CD8-positive, alpha-beta memory T cell (primary cell): ENCODE measurements around the gene GIMAP2. TPM values are rescaled to one million over a fixed set of nuclear protein-coding genes. Genes with fewer than 3 reads are reported as not detected.

Experiments
- CTCF ChIA-PET: fragments of 350-600 bp; sonication (Branson Sonifier 250); formaldehyde crosslinking; loops from one replicate; lab custom pipeline; 2021; ENCODE audit warnings: antibody characterized with exemption; lab: Charles Lee
- POLR2A ChIA-PET: fragments of 350-600 bp; sonication (Branson Sonifier 250); formaldehyde crosslinking; loops from one replicate; lab custom pipeline; 2021; ENCODE audit warnings: antibody characterized with exemption; lab: Charles Lee
- DNase-seq, 5 donors: peaks; one replicate each; pipeline versions ENCODE4 v3.0.0 to v3.0.0-alpha.2; 2020 to 2022; ENCODE audit warnings: mixed read lengths in 1 of 5
- H3K27ac ChIP-seq: one replicate; pipeline ENCODE4 v1.7.0; 2013; ENCODE audit warnings: low read depth, mild to moderate bottlenecking, low read length, moderate library complexity
- H3K27me3 ChIP-seq: 2 replicates; pipeline ENCODE4 v1.7.0; 2013; ENCODE audit warnings: low read length, mild to moderate bottlenecking; ENCODE audit not compliant: insufficient read depth, poor library complexity, severe bottlenecking
- H3K36me3 ChIP-seq: 2 replicates; pipeline ENCODE4 v1.7.0; 2013; ENCODE audit warnings: mild to moderate bottlenecking, low read length, moderate library complexity; ENCODE audit not compliant: insufficient read depth
- H3K4me1 ChIP-seq: 2 replicates; pipeline ENCODE4 v1.7.0; 2013; ENCODE audit warnings: mild to moderate bottlenecking, low read length, moderate library complexity; ENCODE audit not compliant: insufficient read depth
- H3K4me3 ChIP-seq: 2 replicates; pipeline ENCODE4 v1.7.0; 2013; ENCODE audit warnings: mild to moderate bottlenecking, low read length
- H3K9me3 ChIP-seq: 2 replicates; pipeline ENCODE4 v1.7.0; 2013; ENCODE audit warnings: mild to moderate bottlenecking, low read length
- H3K27ac Mint-ChIP-seq, 8 donors: one replicate each; pipeline ENCODE4 v1.8.0; 2020 to 2021; ENCODE audit warnings: mixed read lengths in 8 of 8, mild to moderate bottlenecking in 6 of 8, inconsistent platforms in 3 of 8, moderate library complexity in 3 of 8
- H3K27me3 Mint-ChIP-seq, 2 donors: one replicate each; pipeline ENCODE4 v1.8.0; 2020 to 2021; ENCODE audit warnings: mixed read lengths in 2 of 2, mild to moderate bottlenecking in 1 of 2, moderate library complexity in 1 of 2
- H3K36me3 Mint-ChIP-seq, 3 donors: one replicate each; pipeline ENCODE4 v1.8.0; 2020 to 2021; ENCODE audit warnings: mixed read lengths in 3 of 3, inconsistent platforms in 1 of 3, mild to moderate bottlenecking in 1 of 3
- H3K4me1 Mint-ChIP-seq, 3 donors: one replicate each; pipeline ENCODE4 v1.8.0; 2020 to 2021; ENCODE audit warnings: mixed read lengths in 3 of 3, inconsistent platforms in 1 of 3, mild to moderate bottlenecking in 1 of 3
- H3K4me3 Mint-ChIP-seq, 7 donors: one replicate each; pipeline ENCODE4 v1.8.0; 2020 to 2021; ENCODE audit warnings: mixed read lengths in 7 of 7, mild to moderate bottlenecking in 6 of 7, moderate library complexity in 4 of 7, inconsistent platforms in 2 of 7
- H3K9me3 Mint-ChIP-seq, 5 donors: one replicate each; pipeline ENCODE4 v1.8.0; 2020 to 2022; ENCODE audit warnings: mixed read lengths in 5 of 5, mild to moderate bottlenecking in 3 of 5, moderate library complexity in 2 of 5, inconsistent platforms in 1 of 5
- polyA plus RNA-seq: library from polyadenylated mRNA; unstranded; fragments of 300-500 nt; fragmentation: Illumina TruSeq; gene quantifications from one replicate; pipeline ENCODE4 v1.2.3, GENCODE V29; 2021
- total RNA-seq, 2 experiments: library from RNA; stranded (reverse); gene quantifications; one replicate each; pipeline ENCODE4 v1.2.3, GENCODE V29; 2021

GIMAP2 gene
- total and polyA plus RNA-seq, 3 experiments from 2014 or later = 40.4 to 88.0 (median 42.9) TPM

GRCh38 chr7:150732786-150733481, 47.4 kb downstream of the GIMAP2 start:
- no peak for DNase-seq
- no peaks in the 10 kb centered on the region for H3K27me3 ChIP-seq
- H3K4me3 Mint-ChIP-seq = peak overlapping the region; percentile 49 to 81 (median 68)
- no peaks in the 10 kb centered on the region for H3K27me3 Mint-ChIP-seq
- H3K4me1 ChIP-seq = peaks cover 76% of the 10 kb centered on the region
- H3K36me3 Mint-ChIP-seq = peaks cover 3 to 21% (median 21%) of the 10 kb centered on the region in 3 donors
- POLR2A ChIA-PET = interaction anchor here (0.9 to 3.8 kb wide), 13 partner anchors 10 to 282 kb away, joined by 3 to 31 read pairs (median 4); partner anchors contain the start of genes GIMAP1 and GIMAP2
- H3K9me3 ChIP-seq = peaks cover 3% of the 10 kb centered on the region
- H3K27ac Mint-ChIP-seq = peak overlapping the region; percentile 73 to 99 (median 96)
- H3K9me3 Mint-ChIP-seq = peaks cover 8 to 12% (median 11%) of the 10 kb centered on the region in 5 donors
- peaks cover 76 to 87% (median 82%) of the 10 kb centered on the region in 3 donors for H3K4me1 Mint-ChIP-seq
- peak overlapping the region; percentile 22 for H3K27ac ChIP-seq
- peaks cover under 1% of the 10 kb centered on the region for H3K36me3 ChIP-seq
- H3K4me3 ChIP-seq = peak overlapping the region; percentile 45
- CTCF ChIA-PET = interaction anchor here (1.0 to 2.3 kb wide), 12 partner anchors 8 to 284 kb away, joined by 3 to 12 read pairs (median 6); partner anchors contain the start of gene GIMAP1

GRCh38 chr7:150733482-150734095, 48.1 kb downstream of the GIMAP2 start:
- Histone ChIP-seq H3K9me3 (no peaks in the 10 kb centered on the region), H3K27me3 (no peaks in the 10 kb centered on the region), H3K27ac (no peak overlapping the region), H3K36me3 (peaks cover 7% of the 10 kb centered on the region), H3K4me1 (peaks cover 76% of the 10 kb centered on the region), H3K4me3 (peak overlapping the region; percentile 8)
- Mint-ChIP-seq H3K9me3 (peaks cover 4 to 5% (median 5%) of the 10 kb centered on the region in 5 donors), H3K4me3 (peak overlapping the region; percentile 49 to 95 (median 68)), H3K27ac (peak overlapping the region; percentile 73 to 99 (median 96)), H3K4me1 (peaks cover 74 to 81% (median 78%) of the 10 kb centered on the region in 3 donors), H3K27me3 (no peaks in the 10 kb centered on the region), H3K36me3 (peaks cover 8 to 22% (median 21%) of the 10 kb centered on the region in 3 donors)
- ChIA-PET CTCF (interaction anchor here (1.1 to 2.3 kb wide), 10 partner anchors 8 to 285 kb away, joined by 3 to 12 read pairs (median 6); partner anchors contain the start of gene GIMAP1), POLR2A (interaction anchor here (0.9 to 3.8 kb wide), 10 partner anchors 10 to 278 kb away, joined by 3 to 31 read pairs (median 4); partner anchors contain the start of genes GIMAP1 and GIMAP2)
- no peak for DNase-seq

- CTCF ChIA-PET = interaction anchor here (1.3 kb wide), 1 partner anchor 9 kb away, joined by 3 read pairs; no protein-coding TSS in a partner anchor
- Histone ChIP-seq H3K27ac (no peak overlapping the region), H3K9me3 (no peaks in the 10 kb centered on the region), H3K36me3 (peaks cover 14% of the 10 kb centered on the region), H3K27me3 (no peaks in the 10 kb centered on the region), H3K4me3 (no peak overlapping the region), H3K4me1 (peaks cover 76% of the 10 kb centered on the region)
- peak overlapping the region; percentile 22 to 99 (median 91) for H3K4me3 Mint-ChIP-seq
- H3K9me3 Mint-ChIP-seq = no peaks in the 10 kb centered on the region
- peak overlapping the region; percentile 73 to 99 (median 96) for H3K27ac Mint-ChIP-seq
- peaks cover 11 to 27% (median 23%) of the 10 kb centered on the region in 3 donors for H3K36me3 Mint-ChIP-seq
- DNase-seq = no peak
- POLR2A ChIA-PET = interaction anchor here (3.5 kb wide), 1 partner anchor 12 kb away, joined by 15 read pairs; no protein-coding TSS in a partner anchor
- H3K27me3 Mint-ChIP-seq = no peaks in the 10 kb centered on the region
- H3K4me1 Mint-ChIP-seq = peaks cover 70 to 75% (median 73%) of the 10 kb centered on the region in 3 donors
These were observed 48.7 kb downstream of the GIMAP2 start for GRCh38 chr7:150734254-150734653.

GRCh38 chr7:150735596-150736358, 50.3 kb downstream of the GIMAP2 start:
- peaks cover 0 to 3% (median 0%) of the 10 kb centered on the region in 5 donors for H3K9me3 Mint-ChIP-seq
- POLR2A ChIA-PET = interaction anchor here (1.6 kb wide), 1 partner anchor 10 kb away, joined by 5 read pairs; no protein-coding TSS in a partner anchor

GRCh38 chr7:150736864-150737263, 51.4 kb downstream of the GIMAP2 start:
- Histone ChIP-seq H3K36me3 (peaks cover 40% of the 10 kb centered on the region), H3K4me1 (peaks cover 67% of the 10 kb centered on the region), H3K4me3 (peak overlapping the region; percentile 97), H3K9me3 (no peaks in the 10 kb centered on the region), H3K27ac (peak overlapping the region; percentile 82), H3K27me3 (no peaks in the 10 kb centered on the region)
- H3K27me3 Mint-ChIP-seq = no peaks in the 10 kb centered on the region
- peaks cover 33 to 50% (median 43%) of the 10 kb centered on the region in 3 donors for H3K36me3 Mint-ChIP-seq
- H3K4me3 Mint-ChIP-seq = peak overlapping the region; percentile 91 to 100 (median 97)
- peaks cover 64 to 74% (median 70%) of the 10 kb centered on the region in 3 donors for H3K4me1 Mint-ChIP-seq
- H3K27ac Mint-ChIP-seq = peak overlapping the region; percentile 73 to 99 (median 96)
- peaks cover 0 to 3% (median 0%) of the 10 kb centered on the region in 5 donors for H3K9me3 Mint-ChIP-seq
- ChIA-PET POLR2A (interaction anchor here (3.0 kb wide), 1 partner anchor 20 kb away, joined by 17 read pairs; the partner anchor contains the start of gene GIMAP1), CTCF (interaction anchor here (1.0 to 3.4 kb wide), 5 partner anchors 18 to 288 kb away, joined by 3 to 17 read pairs (median 12); partner anchors contain the start of gene GIMAP1)
- no peak for DNase-seq

More at GRCh38 chr7:150735596-150736358, 50.3 kb downstream of the GIMAP2 start:
- no peak for DNase-seq
- H3K27ac ChIP-seq = no peak overlapping the region
- peak overlapping the region; percentile 97 for H3K4me3 ChIP-seq
- H3K4me3 Mint-ChIP-seq = peak overlapping the region; percentile 91 to 100 (median 97)
- H3K4me1 ChIP-seq = peaks cover 67% of the 10 kb centered on the region
- peaks cover 29% of the 10 kb centered on the region for H3K36me3 ChIP-seq
- peaks cover 23 to 39% (median 32%) of the 10 kb centered on the region in 3 donors for H3K36me3 Mint-ChIP-seq
- CTCF ChIA-PET = interaction anchor here (3.4 kb wide), 1 partner anchor 287 kb away, joined by 12 read pairs; no protein-coding TSS in a partner anchor
- H3K27me3 Mint-ChIP-seq = no peaks in the 10 kb centered on the region
- peak overlapping the region; percentile 73 to 99 (median 96) for H3K27ac Mint-ChIP-seq
- no peaks in the 10 kb centered on the region for H3K9me3 ChIP-seq
- H3K4me1 Mint-ChIP-seq = peaks cover 61 to 73% (median 68%) of the 10 kb centered on the region in 3 donors
- H3K27me3 ChIP-seq = no peaks in the 10 kb centered on the region

GRCh38 chr7:150737265-150738055, 52.0 kb downstream of the GIMAP2 start, which contains the start of gene GIMAP5:
Gene GIMAP5, plus strand, starts transcription at chr7:150737418. Its CDS starts 3,467 bp downstream, at chr7:150740885.
- peaks cover 67% of the 10 kb centered on the region for H3K4me1 ChIP-seq
- ChIA-PET CTCF (interaction anchor here (1.0 to 3.4 kb wide), 8 partner anchors 13 to 288 kb away, joined by 3 to 17 read pairs (median 8); partner anchors contain the start of genes GIMAP1 and GIMAP8), POLR2A (interaction anchor here (1.3 to 3.0 kb wide), 4 partner anchors 20 to 286 kb away, joined by 3 to 17 read pairs (median 4); partner anchors contain the start of gene GIMAP1)
- peak in 4 of 5 donors; percentile 31 to 66 (median 52) for DNase-seq
- H3K9me3 ChIP-seq = no peaks in the 10 kb centered on the region
- H3K27me3 ChIP-seq = no peaks in the 10 kb centered on the region
- peak within 1 kb of the TSS; percentile 82 for H3K27ac ChIP-seq
- peak within 1 kb of the TSS; percentile 91 to 100 (median 97) for H3K4me3 Mint-ChIP-seq
- H3K36me3 ChIP-seq = peaks cover 46% of the 10 kb centered on the region
- H3K4me3 ChIP-seq = peak within 1 kb of the TSS; percentile 97
- H3K27ac Mint-ChIP-seq = peak within 1 kb of the TSS; percentile 73 to 99 (median 96)
- H3K36me3 Mint-ChIP-seq = peaks cover 39 to 56% (median 49%) of the 10 kb centered on the region in 3 donors
- no peaks in the 10 kb centered on the region for H3K27me3 Mint-ChIP-seq
- peaks cover 0 to 3% (median 0%) of the 10 kb centered on the region in 5 donors for H3K9me3 Mint-ChIP-seq
- H3K4me1 Mint-ChIP-seq = peaks cover 64 to 74% (median 70%) of the 10 kb centered on the region in 3 donors
